GM23248 (cell line): Measurements from ENCODE around the gene GPR108. TPM values are rescaled to one million over a fixed set of nuclear protein-coding genes. Genes with fewer than 3 reads are reported as not detected.

Source experiments
- DNase-seq: peaks from one replicate; pipeline ENCODE4 v3.0.0-alpha.2; 2015
- H2AFZ ChIP-seq: fragments of 200-600 bp; sonication (generic); 2 replicates; pipeline ENCODE4 v1.6.1; 2016; ENCODE audit warnings: antibody characterized with exemption
- H3F3A ChIP-seq: fragments of 200-600 bp; sonication (generic); 2 replicates; pipeline ENCODE4 v1.6.1; 2016; ENCODE audit warnings: mild to moderate bottlenecking, antibody characterized with exemption, mixed run types; ENCODE audit not compliant: insufficient read depth
- H3K27ac ChIP-seq: fragments of 200-600 bp; sonication (generic); 2 replicates; pipeline ENCODE4 v1.5.1; 2016; ENCODE audit warnings: mild to moderate bottlenecking
- H3K27me3 ChIP-seq: fragments of 200-600 bp; sonication (generic); replicated peaks from 2 replicates; pipeline ENCODE4 v1.6.1; 2016; ENCODE audit warnings: mild to moderate bottlenecking; ENCODE audit not compliant: insufficient read depth
- H3K36me3 ChIP-seq: fragments of 200-600 bp; sonication (generic); 2 replicates; pipeline ENCODE4 v1.6.1; 2016; ENCODE audit warnings: low read depth, mild to moderate bottlenecking
- H3K4me1 ChIP-seq: fragments of 200-600 bp; sonication (generic); 2 replicates; pipeline ENCODE4 v1.6.1; 2016; ENCODE audit warnings: mild to moderate bottlenecking; ENCODE audit not compliant: insufficient read depth
- H3K4me2 ChIP-seq: fragments of 200-600 bp; sonication (generic); one replicate; pipeline ENCODE4 v1.6.1; 2016; ENCODE audit warnings: mild to moderate bottlenecking; ENCODE audit not compliant: unreplicated experiment
- H3K4me3 ChIP-seq: fragments of 200-600 bp; sonication (generic); 2 replicates; pipeline ENCODE4 v1.5.1; 2016; ENCODE audit warnings: mild to moderate bottlenecking
- H3K79me2 ChIP-seq: fragments of 200-600 bp; sonication (generic); 2 replicates; pipeline ENCODE4 v1.6.1; 2016; ENCODE audit warnings: mild to moderate bottlenecking; ENCODE audit not compliant: insufficient read depth
- H3K9ac ChIP-seq: fragments of 200-600 bp; sonication (generic); 2 replicates; pipeline ENCODE4 v1.6.1; 2016; ENCODE audit warnings: mild to moderate bottlenecking
- H3K9me2 ChIP-seq: fragments of 200-600 bp; sonication (generic); 2 replicates; pipeline ENCODE4 v1.6.1; 2016; ENCODE audit warnings: mixed run types, mild to moderate bottlenecking, moderate library complexity; ENCODE audit not compliant: insufficient read depth
- H3K9me3 ChIP-seq: fragments of 200-600 bp; sonication (generic); one replicate; pipeline ENCODE4 v1.6.1; 2017; ENCODE audit warnings: low read depth
- H4K20me1 ChIP-seq: fragments of 200-600 bp; sonication (generic); 2 replicates; pipeline ENCODE4 v1.6.0; 2016; ENCODE audit not compliant: insufficient read depth
- EZH2 ChIP-seq: fragments of 200-600 bp; sonication (generic); IDR thresholded peaks from 2 replicates; pipeline ENCODE4 v1.6.1; 2018; ENCODE audit warnings: antibody characterized with exemption, mild to moderate bottlenecking; ENCODE audit not compliant: insufficient read depth, poor library complexity, severe bottlenecking
- EZH2phosphoT487 ChIP-seq: fragments of 200-600 bp; sonication (generic); IDR thresholded peaks from 2 replicates; pipeline ENCODE4 v1.6.1; 2018; ENCODE audit warnings: antibody characterized with exemption, moderate library complexity, mild to moderate bottlenecking, low read depth; ENCODE audit not compliant: insufficient read depth
- WGBS, 2 experiments: methylation state at CpG; one replicate each; pipeline ENCODE4 v1.1.6; 2015 to 2017; ENCODE audit warnings: low lambda C conversion rate in 2 of 2, low coverage in 1 of 2; ENCODE audit errors: missing lambda C conversion rate in 2 of 2; 5-methylcytosine and 5-hydroxymethylcytosine counted together
- in situ Hi-C: fragments of 300-500 bp; cut with MboI; formaldehyde crosslinking; loops from 2 replicates; pipeline ENCODE4 v1.15.0; 2020
- polyA plus RNA-seq: library from polyadenylated mRNA; unstranded; fragments of >200 nt; fragmentation: Nextera tagmentation; extraction: Ambion mirVana; gene quantifications from 2 replicates; pipeline ENCODE4 v1.2.1, GENCODE V29; 2016
- total RNA-seq: library from RNA; depleted of rRNA; stranded (reverse); fragments of >200 nt; shearing (Covaris generic); gene quantifications from 2 replicates; pipeline ENCODE4 v1.2.3, GENCODE V29; 2014

GPR108 gene
- total and polyA plus RNA-seq, 2 experiments from 2014 or later, result 75.7 to 78.8 TPM

GRCh38 chr19:6721773-6722172 is 15.6 kb downstream of the GPR108 start:
- Histone ChIP-seq H3K27ac (no peak overlapping the region), H3F3A (peaks cover 4% of the 10 kb centered on the region; the same call in 1 of the 2 replicates), H3K4me2 (no peak overlapping the region), H3K4me3 (no peak overlapping the region), H4K20me1 (no peaks in the 10 kb centered on the region), H3K9ac (no peak overlapping the region), H3K36me3 (no peaks in the 10 kb centered on the region), H3K79me2 (no peaks in the 10 kb centered on the region), H2AFZ (no peak overlapping the region), H3K4me1 (peaks cover 19% of the 10 kb centered on the region), H3K9me2 (no peaks in the 10 kb centered on the region), H3K9me3 (no peaks in the 10 kb centered on the region), H3K27me3 (no peaks in the 10 kb centered on the region)
- 59 to 61% methylated on average over 5 of the region's 5 CpGs for WGBS, 2 experiments
- in situ Hi-C loops, result no loop called here
- TF ChIP-seq EZH2, result no peak
- no peak for TF ChIP-seq EZH2phosphoT487
- no peak for DNase-seq

- no peaks in the 10 kb centered on the region for H3K79me2 ChIP-seq
- in situ Hi-C loops, result no loop called here
- peak overlapping the region; percentile 49 for H3K4me2 ChIP-seq
- H3K27me3 ChIP-seq, result no peaks in the 10 kb centered on the region
- no peaks in the 10 kb centered on the region for H3K36me3 ChIP-seq
- H4K20me1 ChIP-seq, result no peaks in the 10 kb centered on the region
- no peak overlapping the region for H3K9ac ChIP-seq
- no peak overlapping the region for H3K4me3 ChIP-seq
- H2AFZ ChIP-seq, result no peak overlapping the region
- peaks cover 4% of the 10 kb centered on the region; the same call in 1 of the 2 replicates for H3F3A ChIP-seq
- H3K9me2 ChIP-seq, result no peaks in the 10 kb centered on the region
- DNase-seq, result no peak
- no peaks in the 10 kb centered on the region for H3K9me3 ChIP-seq
- no peak for TF ChIP-seq EZH2phosphoT487
- TF ChIP-seq EZH2, result no peak
- no peak overlapping the region for H3K27ac ChIP-seq
- peaks cover 19% of the 10 kb centered on the region for H3K4me1 ChIP-seq
Measured at GRCh38 chr19:6721138-6721474, 16.3 kb downstream of the GPR108 start.

- H3K79me2 ChIP-seq, result no peaks in the 10 kb centered on the region
Measured at GRCh38 chr19:6720369-6721137, 16.8 kb downstream of the GPR108 start, which contains the start of gene C3. C3 (minus strand) TSS chr19:6720650; CDS start chr19:6720589, 61 bp downstream.

GRCh38 chr19:6719992-6720368 is 17.4 kb downstream of the GPR108 start:
- H3K27me3 ChIP-seq, result no peaks in the 10 kb centered on the region
- no peaks in the 10 kb centered on the region for H4K20me1 ChIP-seq
- in situ Hi-C loops, result no loop called here
- H3K27ac ChIP-seq, result no peak overlapping the region
- H3K9me2 ChIP-seq, result no peaks in the 10 kb centered on the region
- H3K9me3 ChIP-seq, result no peaks in the 10 kb centered on the region
- TF ChIP-seq EZH2phosphoT487, result no peak
- no peak for TF ChIP-seq EZH2
- no peak for DNase-seq
- H3K4me1 ChIP-seq, result peaks cover 19% of the 10 kb centered on the region
- no peak overlapping the region for H3K4me2 ChIP-seq
- no peaks in the 10 kb centered on the region for H3K36me3 ChIP-seq
- H3K4me3 ChIP-seq, result no peak overlapping the region
- H3K9ac ChIP-seq, result no peak overlapping the region
- H3K79me2 ChIP-seq, result no peaks in the 10 kb centered on the region
- 68 to 73% methylated on average over 3 of the region's 3 CpGs for WGBS, 2 experiments
- peaks cover 4% of the 10 kb centered on the region; the same call in 1 of the 2 replicates for H3F3A ChIP-seq
- H2AFZ ChIP-seq, result no peak overlapping the region

More at GRCh38 chr19:6720369-6721137, 16.8 kb downstream of the GPR108 start, which contains the start of gene C3:
- in situ Hi-C loops, result no loop called here
- DNase-seq, result peak; percentile 92
- Histone ChIP-seq H3K4me1 (peaks cover 19% of the 10 kb centered on the region), H2AFZ (no peak within 1 kb of the TSS), H3K9ac (no peak within 1 kb of the TSS), H3K9me3 (no peaks in the 10 kb centered on the region), H3K27me3 (no peaks in the 10 kb centered on the region), H3K9me2 (no peaks in the 10 kb centered on the region), H3K4me2 (peak within 1 kb of the TSS; percentile 49), H3F3A (peaks cover 4% of the 10 kb centered on the region; the same call in 1 of the 2 replicates), H3K36me3 (no peaks in the 10 kb centered on the region), H3K4me3 (no peak within 1 kb of the TSS), H4K20me1 (no peaks in the 10 kb centered on the region), H3K27ac (no peak within 1 kb of the TSS)
- WGBS, 2 experiments, result 32 to 33% methylated on average over 4 of the region's 4 CpGs
- TF ChIP-seq EZH2phosphoT487 (no peak), EZH2 (no peak)

DNA sequence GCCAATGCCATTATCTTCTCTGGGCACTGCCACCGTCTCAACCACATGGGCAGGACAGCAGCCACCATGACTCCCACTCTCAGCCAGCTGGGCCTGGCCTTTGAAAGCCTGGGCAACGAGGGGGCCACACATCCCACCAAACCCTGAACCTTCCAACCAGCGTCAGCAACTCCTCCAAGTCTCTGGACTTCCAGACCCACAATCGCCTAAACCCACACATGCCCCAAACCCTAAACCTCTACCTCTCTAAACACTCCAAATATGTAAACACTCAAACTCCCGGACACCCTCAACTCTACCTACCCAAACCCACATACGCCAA is 17.9 kb downstream of the GPR108 start:
- no peak for DNase-seq
- in situ Hi-C loops, result no loop called here
- TF ChIP-seq EZH2 (no peak), EZH2phosphoT487 (no peak)
- H3K9me3 ChIP-seq, result no peaks in the 10 kb centered on the region
- WGBS, 2 experiments, result 78 to 83% methylated on average over 5 to 6 of the region's 6 CpGs
- no peak overlapping the region for H3K9ac ChIP-seq
- H3K4me3 ChIP-seq, result no peak overlapping the region
- no peak overlapping the region for H3K4me2 ChIP-seq
- peaks cover 4% of the 10 kb centered on the region; the same call in 1 of the 2 replicates for H3F3A ChIP-seq
- peaks cover 19% of the 10 kb centered on the region for H3K4me1 ChIP-seq
- H3K27ac ChIP-seq, result no peak overlapping the region
- H3K27me3 ChIP-seq, result no peaks in the 10 kb centered on the region
- no peaks in the 10 kb centered on the region for H4K20me1 ChIP-seq
- H2AFZ ChIP-seq, result no peak overlapping the region
- no peaks in the 10 kb centered on the region for H3K36me3 ChIP-seq
- no peaks in the 10 kb centered on the region for H3K9me2 ChIP-seq
- H3K79me2 ChIP-seq, result no peaks in the 10 kb centered on the region
